Measurements from ENCODE around the gene TMEM9B.
"Not testable (repeated sequence)": the region's sequence is repeated elsewhere in the genome, so short reads cannot be mapped to it uniquely, and the experiment has no call there.

TMEM9B gene

GRCh38 chr11:8971924-8972316 lies 7.7 kb upstream of the TMEM9B start:
- DNase-seq = no peak

GRCh38 chr11:8971196-8971923 lies 7.1 kb upstream of the TMEM9B start:
- DNase-seq = no peak

GRCh38 chr11:8967184-8967583 lies 2.9 kb upstream of the TMEM9B start:
- DNase-seq = no peak

- DNase-seq = peak; percentile 80 to 83
Observed at GRCh38 chr11:8963569-8964323, 496 bp downstream of the TMEM9B start.

GRCh38 chr11:8962841-8963240 lies 1.4 kb downstream of the TMEM9B start:
- DNase-seq = no peak

- DNase-seq = no peak
Observed at GRCh38 chr11:8961401-8961800, 2.8 kb downstream of the TMEM9B start.

GRCh38 chr11:8959546-8960166 lies 4.6 kb downstream of the TMEM9B start:
- DNase-seq = peak in 1 of 2 donors; percentile 22

GRCh38 chr11:8956860-8957259 lies 7.4 kb downstream of the TMEM9B start:
- no peak for DNase-seq

GRCh38 chr11:8948886-8949285 lies 15.4 kb downstream of the TMEM9B start:
- DNase-seq = no peak

GRCh38 chr11:8947230-8947943 lies 16.9 kb downstream of the TMEM9B start:
- DNase-seq = no peak

- no peak for DNase-seq
Observed at GRCh38 chr11:8942518-8943066, 21.6 kb downstream of the TMEM9B start, which contains the start of gene ASCL3. ASCL3 (minus strand) TSS chr11:8943016; CDS start chr11:8938161, 4,855 bp downstream.

- no peak for DNase-seq
Observed at GRCh38 chr11:8941341-8942103, 22.7 kb downstream of the TMEM9B start.

GRCh38 chr11:8937659-8938058 lies 26.6 kb downstream of the TMEM9B start:
- DNase-seq = no peak

- no peak for DNase-seq
Observed at GRCh38 chr11:8937159-8937558, 27.1 kb downstream of the TMEM9B start.

GRCh38 chr11:8935789-8936188 lies 28.5 kb downstream of the TMEM9B start:
- DNase-seq = not testable (repeated sequence)

GRCh38 chr11:8934742-8935488 lies 29.3 kb downstream of the TMEM9B start:
- DNase-seq = no peak

GRCh38 chr11:8933931-8934330 lies 30.3 kb downstream of the TMEM9B start:
- DNase-seq = no peak

GRCh38 chr11:8932564-8933180 lies 31.6 kb downstream of the TMEM9B start, which contains the start of gene C11orf16:
C11orf16 (minus strand) TSS chr11:8932947; CDS start chr11:8932308, 639 bp downstream.
- no peak for DNase-seq

- DNase-seq = no peak
Observed at GRCh38 chr11:8930456-8931175, 33.6 kb downstream of the TMEM9B start.
